ENCODE results near the gene FHAD1. TPM values are rescaled to one million over a fixed set of nuclear protein-coding genes. Genes with fewer than 3 reads are reported as not detected.

FHAD1 gene
- total and polyA plus RNA-seq, 9 of the 15 experiments (the other 6 are each of a cell fraction or from before 2014, with no cell fraction given): 0.32 to 2.1 (median 1.5) TPM; not detected in 1

- no peak for TF ChIP-seq FOXP1 (CRISPR knock-in tag; IDR thresholded peaks at IDR 0.05)
- TF ChIP-seq, protein P1, sequence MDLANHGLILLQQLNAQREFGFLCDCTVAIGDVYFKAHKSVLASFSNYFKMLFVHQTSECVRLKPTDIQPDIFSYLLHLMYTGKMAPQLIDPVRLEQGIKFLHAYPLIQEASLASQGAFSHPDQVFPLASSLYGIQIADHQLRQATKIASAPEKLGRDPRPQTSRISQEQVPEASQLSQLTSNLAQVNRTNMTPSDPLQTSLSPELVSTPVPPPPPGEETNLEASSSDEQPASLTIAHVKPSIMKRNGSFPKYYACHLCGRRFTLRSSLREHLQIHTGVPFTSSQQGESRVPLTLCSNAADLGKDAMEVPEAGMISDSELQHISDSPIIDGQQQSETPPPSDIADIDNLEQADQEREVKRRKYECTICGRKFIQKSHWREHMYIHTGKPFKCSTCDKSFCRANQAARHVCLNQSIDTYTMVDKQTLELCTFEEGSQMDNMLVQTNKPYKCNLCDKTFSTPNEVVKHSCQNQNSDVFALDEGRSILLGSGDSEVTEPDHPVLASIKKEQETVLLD (IDR thresholded peaks at IDR 0.05): peak; percentile 45; the same call in 1 of the 2 replicates
- no peak for TF ChIP-seq KDM4B (IDR thresholded peaks at IDR 0.05; ENCODE audit: borderline replicate concordance in 2 of 2, low read depth in 1 of 2)
- TF ChIP-seq ZNF175 (CRISPR knock-in tag; IDR thresholded peaks at IDR 0.05; ENCODE audit: low read depth): no peak
- peak; percentile 79 for TF ChIP-seq TRIM24 (IDR thresholded peaks at IDR 0.05)
- TF ChIP-seq BCOR (IDR thresholded peaks at IDR 0.05): peak; percentile 59; the same call in 1 of the 2 replicates
- TF ChIP-seq CHD4 (IDR thresholded peaks at IDR 0.05; ENCODE audit: insufficient read depth, insufficient replicate concordance, low read depth, low read length, poor library complexity, severe bottlenecking): no peak
- TF ChIP-seq RBM22 (IDR thresholded peaks at IDR 0.05; ENCODE audit: low read depth, low read length, poor library complexity, severe bottlenecking): no peak
- TF ChIP-seq NCOR1 (IDR thresholded peaks at IDR 0.05): peak; percentile 86
- no peak for TF ChIP-seq SP1 (CRISPR knock-in tag; IDR thresholded peaks at IDR 0.05)
- no peak for TF ChIP-seq ETS2 (tag; IDR thresholded peaks at IDR 0.05; ENCODE audit: borderline replicate concordance, poor library complexity, severe bottlenecking)
- TF ChIP-seq ZNF830 (CRISPR knock-in tag; IDR thresholded peaks at IDR 0.05): no peak
- TF ChIP-seq ZNF512 (tag; IDR thresholded peaks at IDR 0.05): no peak
- TF ChIP-seq LEF1 (IDR thresholded peaks at IDR 0.05): peak; percentile 46; the same call in 1 of the 2 replicates
- peak; percentile 40 for TF ChIP-seq MTA3 (IDR thresholded peaks at IDR 0.05; ENCODE audit: borderline replicate concordance)
- peak; percentile 86 for TF ChIP-seq DPF2 (IDR thresholded peaks at IDR 0.05)
- TF ChIP-seq ZNF174 (CRISPR knock-in tag; IDR thresholded peaks at IDR 0.05): no peak
- TF ChIP-seq YY1 (IDR thresholded peaks at IDR 0.05; ENCODE audit: borderline replicate concordance in 1 of 3, control insufficient read depth in 1 of 3, extremely low read depth in 1 of 3, insufficient read depth in 3 of 3, insufficient read length in 1 of 3, insufficient replicate concordance in 2 of 3, low read depth in 1 of 3, low read length in 2 of 3): peak in 1 of 3 experiments; percentile 71
- TF ChIP-seq FOXA1 (IDR thresholded peaks at IDR 0.05; ENCODE audit: borderline replicate concordance): peak; percentile 52; the same call in 1 of the 2 replicates
- peak in 1 of 2 experiments; percentile 61; a peak in 1 of 4 replicates for TF ChIP-seq RCOR1 (IDR thresholded peaks at IDR 0.05; ENCODE audit: borderline replicate concordance in 1 of 2, low read depth in 2 of 2, low read length in 2 of 2)
- 0 out of 2 replicates have a peak, but pooled peaks have one; percentile 37 for TF ChIP-seq ZKSCAN8 (CRISPR knock-in tag; IDR thresholded peaks at IDR 0.05)
- TF ChIP-seq RNF2 (IDR thresholded peaks at IDR 0.05): 0 out of 2 replicates have a peak, but pooled peaks have one; percentile 41
- TF ChIP-seq L3MBTL2 (IDR thresholded peaks at IDR 0.05): no peak
- TF ChIP-seq, protein P2, sequence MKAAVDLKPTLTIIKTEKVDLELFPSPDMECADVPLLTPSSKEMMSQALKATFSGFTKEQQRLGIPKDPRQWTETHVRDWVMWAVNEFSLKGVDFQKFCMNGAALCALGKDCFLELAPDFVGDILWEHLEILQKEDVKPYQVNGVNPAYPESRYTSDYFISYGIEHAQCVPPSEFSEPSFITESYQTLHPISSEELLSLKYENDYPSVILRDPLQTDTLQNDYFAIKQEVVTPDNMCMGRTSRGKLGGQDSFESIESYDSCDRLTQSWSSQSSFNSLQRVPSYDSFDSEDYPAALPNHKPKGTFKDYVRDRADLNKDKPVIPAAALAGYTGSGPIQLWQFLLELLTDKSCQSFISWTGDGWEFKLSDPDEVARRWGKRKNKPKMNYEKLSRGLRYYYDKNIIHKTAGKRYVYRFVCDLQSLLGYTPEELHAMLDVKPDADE (conservative IDR thresholded peaks at IDR 0.05; ENCODE audit: control insufficient read depth, low read depth, low read length): 0 out of 2 replicates have a peak, but pooled peaks have one; percentile 36
- TF ChIP-seq WHSC1 (IDR thresholded peaks at IDR 0.05; ENCODE audit: low read length): no peak
Observed at GRCh38 chr1:15424146-15424667, 177.2 kb downstream of the FHAD1 start (continued).

All from K562 (cell line).